ENCODE measurements around the gene CRYL1. TPM values are rescaled to one million over a fixed set of nuclear protein-coding genes. Genes with fewer than 3 reads are reported as not detected.

CRYL1 gene
- total and polyA plus RNA-seq, 9 of the 15 experiments (the other 6 are each of a cell fraction or from before 2014, with no cell fraction given): 1.0 to 6.9 (median 2.4) TPM

- TF ChIP-seq ZNF318 (IDR thresholded peaks at IDR 0.05; ENCODE audit: borderline replicate concordance in 1 of 2, low read depth in 1 of 2) (no peak), ZNF75A (CRISPR knock-in tag; IDR thresholded peaks at IDR 0.05) (no peak)
- TF ChIP-seq, protein P1, sequence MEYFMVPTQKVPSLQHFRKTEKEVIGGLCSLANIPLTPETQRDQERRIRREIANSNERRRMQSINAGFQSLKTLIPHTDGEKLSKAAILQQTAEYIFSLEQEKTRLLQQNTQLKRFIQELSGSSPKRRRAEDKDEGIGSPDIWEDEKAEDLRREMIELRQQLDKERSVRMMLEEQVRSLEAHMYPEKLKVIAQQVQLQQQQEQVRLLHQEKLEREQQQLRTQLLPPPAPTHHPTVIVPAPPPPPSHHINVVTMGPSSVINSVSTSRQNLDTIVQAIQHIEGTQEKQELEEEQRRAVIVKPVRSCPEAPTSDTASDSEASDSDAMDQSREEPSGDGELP (CRISPR knock-in tag; IDR thresholded peaks at IDR 0.05; ENCODE audit: borderline replicate concordance): no peak
Observed at GRCh38 chr13:20446900-20447299, 78.8 kb downstream of the CRYL1 start (continued).

All from K562 (cell line).